ENCODE data around the gene PPP5C. TPM values are rescaled to one million over a fixed set of nuclear protein-coding genes. Genes with fewer than 3 reads are reported as not detected.

Gene PPP5C
- total and polyA plus RNA-seq, 9 of the 15 experiments (the other 6 are each of a cell fraction or from before 2014, with no cell fraction given): 1.9 to 166 (median 108) TPM

DNA sequence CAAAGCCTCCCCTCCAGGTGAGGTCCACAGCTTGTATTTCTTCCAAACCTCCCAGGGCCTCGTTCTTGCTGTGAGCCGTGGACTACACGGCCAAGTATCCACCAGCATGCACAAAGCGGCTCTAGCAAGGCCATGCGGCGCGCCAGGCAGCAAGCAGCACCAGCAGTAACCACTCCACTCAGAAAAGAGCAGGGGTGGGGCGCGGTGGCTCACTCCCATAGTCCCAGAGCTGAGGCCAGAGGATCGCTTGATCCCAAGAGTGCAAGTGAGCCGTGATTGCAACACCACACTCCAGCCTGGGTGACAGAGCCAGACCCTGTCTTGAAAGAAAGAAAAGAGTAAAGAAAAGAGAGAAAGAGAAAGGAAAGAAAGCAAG lies 61.8 kb downstream of the PPP5C start:
- Histone ChIP-seq H3K4me3 (no peak overlapping the region), H3K9ac (ENCODE audit: insufficient read depth in 1 of 2, low read depth in 2 of 2, low read length in 2 of 2) (peak overlapping the region in 1 of 2 experiments; percentile 80; a peak in 2 of 4 replicates), H3K4me1 (replicated peaks in 1 of 2; ENCODE audit: control insufficient read depth in 2 of 2, insufficient read depth in 2 of 2, low read length in 2 of 2) (peaks cover 34 to 60% of the 10 kb centered on the region in 2 experiments), H3K79me2 (ENCODE audit: control insufficient read depth, insufficient read depth, low read length) (peaks cover 34% of the 10 kb centered on the region), H2AFZ (ENCODE audit: low read depth, low read length) (no peak overlapping the region), H3K36me3 (ENCODE audit: control insufficient read depth, insufficient read depth, low read length) (peaks cover 18% of the 10 kb centered on the region), H4K20me1 (replicated peaks; ENCODE audit: control insufficient read depth, insufficient read depth, low read length) (peaks cover 18% of the 10 kb centered on the region; the same call in 1 of the 2 replicates), H3K27ac (ENCODE audit: extremely low read depth, low read depth, low read length) (no peak overlapping the region), H3K27me3 (ENCODE audit: control insufficient read depth in 2 of 2, insufficient read depth in 2 of 2, low read length in 2 of 2) (no peaks in the 10 kb centered on the region), H3K9me3 (replicated peaks; ENCODE audit: control insufficient read depth, insufficient read depth, low read depth, low read length) (no peaks in the 10 kb centered on the region), H3K9me1 (ENCODE audit: control insufficient read depth, insufficient read depth, low read length) (peaks cover 4% of the 10 kb centered on the region), H3K4me2 (ENCODE audit: insufficient read depth, low read length) (no peak overlapping the region)
- intact Hi-C loops (cut with micrococcal nuclease): no loop called here
- WGBS (ENCODE audit: insufficient coverage, low coverage, missing lambda C conversion rate): 81% methylated on average over 10 of the region's 11 CpGs
- ChIA-PET CTCF (ENCODE audit: low intra/inter-chr PET ratio) (no interaction called here), POLR2A (no interaction called here)
- in situ Hi-C loops (cut with MboI): no loop called here
- no peak for DNase-seq (ENCODE audit: extremely low read depth in 1 of 4, low spot score in 3 of 4)
- no TSS peak for BruUV-seq (replicated peaks)
- FAIRE-seq: no peak
- ATAC-seq: no peak
- no peak for TF ChIP-seq HIVEP1 (CRISPR knock-in tag; IDR thresholded peaks at IDR 0.05)
- TF ChIP-seq ATF7 (IDR thresholded peaks at IDR 0.05): no peak
- TF ChIP-seq RBM22 (IDR thresholded peaks at IDR 0.05; ENCODE audit: low read depth, low read length, poor library complexity, severe bottlenecking): no peak
- TF ChIP-seq RCOR1 (IDR thresholded peaks at IDR 0.05; ENCODE audit: borderline replicate concordance in 1 of 2, low read depth in 2 of 2, low read length in 2 of 2): no peak
- TF ChIP-seq PTBP1 (IDR thresholded peaks at IDR 0.05; ENCODE audit: low read depth, low read length): 0 out of 2 replicates have a peak, but pooled peaks have one; percentile 66
- TF ChIP-seq, protein P1, sequence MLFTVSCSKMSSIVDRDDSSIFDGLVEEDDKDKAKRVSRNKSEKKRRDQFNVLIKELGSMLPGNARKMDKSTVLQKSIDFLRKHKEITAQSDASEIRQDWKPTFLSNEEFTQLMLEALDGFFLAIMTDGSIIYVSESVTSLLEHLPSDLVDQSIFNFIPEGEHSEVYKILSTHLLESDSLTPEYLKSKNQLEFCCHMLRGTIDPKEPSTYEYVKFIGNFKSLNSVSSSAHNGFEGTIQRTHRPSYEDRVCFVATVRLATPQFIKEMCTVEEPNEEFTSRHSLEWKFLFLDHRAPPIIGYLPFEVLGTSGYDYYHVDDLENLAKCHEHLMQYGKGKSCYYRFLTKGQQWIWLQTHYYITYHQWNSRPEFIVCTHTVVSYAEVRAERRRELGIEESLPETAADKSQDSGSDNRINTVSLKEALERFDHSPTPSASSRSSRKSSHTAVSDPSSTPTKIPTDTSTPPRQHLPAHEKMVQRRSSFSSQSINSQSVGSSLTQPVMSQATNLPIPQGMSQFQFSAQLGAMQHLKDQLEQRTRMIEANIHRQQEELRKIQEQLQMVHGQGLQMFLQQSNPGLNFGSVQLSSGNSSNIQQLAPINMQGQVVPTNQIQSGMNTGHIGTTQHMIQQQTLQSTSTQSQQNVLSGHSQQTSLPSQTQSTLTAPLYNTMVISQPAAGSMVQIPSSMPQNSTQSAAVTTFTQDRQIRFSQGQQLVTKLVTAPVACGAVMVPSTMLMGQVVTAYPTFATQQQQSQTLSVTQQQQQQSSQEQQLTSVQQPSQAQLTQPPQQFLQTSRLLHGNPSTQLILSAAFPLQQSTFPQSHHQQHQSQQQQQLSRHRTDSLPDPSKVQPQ (CRISPR knock-in tag; IDR thresholded peaks at IDR 0.05; ENCODE audit: borderline replicate concordance): no peak
- no peak for TF ChIP-seq PTRF (tag; IDR thresholded peaks at IDR 0.05)
- TF ChIP-seq BACH1 (tag; IDR thresholded peaks at IDR 0.05): no peak
- TF ChIP-seq, protein P2, sequence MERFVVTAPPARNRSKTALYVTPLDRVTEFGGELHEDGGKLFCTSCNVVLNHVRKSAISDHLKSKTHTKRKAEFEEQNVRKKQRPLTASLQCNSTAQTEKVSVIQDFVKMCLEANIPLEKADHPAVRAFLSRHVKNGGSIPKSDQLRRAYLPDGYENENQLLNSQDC (CRISPR knock-in tag; IDR thresholded peaks at IDR 0.05): no peak
- TF ChIP-seq ZNF224 (CRISPR knock-in tag; IDR thresholded peaks at IDR 0.05): no peak
- no peak for TF ChIP-seq L3MBTL2 (IDR thresholded peaks at IDR 0.05)
- 0 out of 2 replicates have a peak, but pooled peaks have one; percentile 2 for TF ChIP-seq SUPT5H (IDR thresholded peaks at IDR 0.05)
- TF ChIP-seq POLR2G (IDR thresholded peaks at IDR 0.05; ENCODE audit: low read depth, low read length): peak; percentile 54
- peak; percentile 82 for TF ChIP-seq CEBPB (tag; IDR thresholded peaks at IDR 0.05)
- 0 out of 2 replicates have a peak, but pooled peaks have one; percentile 23 for TF ChIP-seq MTA1 (IDR thresholded peaks at IDR 0.05; ENCODE audit: borderline replicate concordance)
- TF ChIP-seq PCBP1 (IDR thresholded peaks at IDR 0.05; ENCODE audit: low read depth, low read length, poor library complexity, severe bottlenecking): peak; percentile 15
- TF ChIP-seq, protein P3, sequence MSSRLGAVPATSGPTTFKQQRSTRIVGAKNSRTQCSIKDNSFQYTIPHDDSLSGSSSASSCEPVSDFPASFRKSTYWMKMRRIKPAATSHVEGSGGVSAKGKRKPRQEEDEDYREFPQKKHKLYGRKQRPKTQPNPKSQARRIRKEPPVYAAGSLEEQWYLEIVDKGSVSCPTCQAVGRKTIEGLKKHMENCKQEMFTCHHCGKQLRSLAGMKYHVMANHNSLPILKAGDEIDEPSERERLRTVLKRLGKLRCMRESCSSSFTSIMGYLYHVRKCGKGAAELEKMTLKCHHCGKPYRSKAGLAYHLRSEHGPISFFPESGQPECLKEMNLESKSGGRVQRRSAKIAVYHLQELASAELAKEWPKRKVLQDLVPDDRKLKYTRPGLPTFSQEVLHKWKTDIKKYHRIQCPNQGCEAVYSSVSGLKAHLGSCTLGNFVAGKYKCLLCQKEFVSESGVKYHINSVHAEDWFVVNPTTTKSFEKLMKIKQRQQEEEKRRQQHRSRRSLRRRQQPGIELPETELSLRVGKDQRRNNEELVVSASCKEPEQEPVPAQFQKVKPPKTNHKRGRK (tag; IDR thresholded peaks at IDR 0.05): no peak
